HEK293 (cell line): ENCODE data around the gene DAZAP1.
A peak's percentile ranks its signal among the peaks of the same experiment; 100 is the strongest.
"Not testable (repeated sequence)": the region's sequence is repeated elsewhere in the genome, so short reads cannot be mapped to it uniquely, and the experiment has no call there.

Experiments used
- CTCF ChIA-PET: fragments of 350-600 bp; formaldehyde crosslinking; extraction: SDS; loops from one replicate; lab custom pipeline; 2021; ENCODE audit warnings: antibody characterized with exemption; lab: Yijun Ruan, JAX
- POLR2A ChIA-PET: fragments of 300-600 bp; formaldehyde crosslinking; extraction: SDS; loops from one replicate; lab custom pipeline; 2020; ENCODE audit warnings: antibody characterized with exemption, inconsistent platforms; lab: Yijun Ruan, JAX
- H3K27ac ChIP-seq: fragments of 200-500 bp; sonication (Bioruptor generic); 2 replicates; pipeline ENCODE4 v1.5.1; 2014; ENCODE audit warnings: low read depth, low read length, control low read depth, inconsistent platforms; ENCODE audit errors: extremely low read depth
- H3K36me3 ChIP-seq, 2 experiments: fragments of 200-500 bp in 1 of 2; sonication (Bioruptor generic) in 1 of 2; 1 replicate in 1 of 2; 2 replicates in 1 of 2; pipeline ENCODE4 v1.5.1; 2014 to 2017; ENCODE audit warnings: inconsistent platforms in 2 of 2, low read length in 2 of 2; ENCODE audit not compliant: control insufficient read depth in 2 of 2, insufficient read depth in 1 of 2
- H3K4me1 ChIP-seq: fragments of 200-500 bp; sonication (Bioruptor generic); 2 replicates; pipeline ENCODE4 v1.5.1; 2014; ENCODE audit warnings: mild to moderate bottlenecking, low read length, inconsistent platforms; ENCODE audit not compliant: control insufficient read depth, insufficient read depth
- H3K4me3 ChIP-seq: 2 replicates; pipeline ENCODE4 v1.5.1; 2011; ENCODE audit warnings: low read depth, mild to moderate bottlenecking, control low read depth, low read length, moderate library complexity
- H3K9me3 ChIP-seq: fragments of 200-500 bp; sonication (Bioruptor generic); 2 replicates; pipeline ENCODE4 v1.5.1; 2014; ENCODE audit warnings: low read depth, low read length, inconsistent platforms; ENCODE audit not compliant: control insufficient read depth, insufficient read depth
- CTCF ChIP-seq: fragments of 450-650 bp; formaldehyde crosslinking; IDR thresholded peaks from 2 replicates; pipeline ENCODE4 v1.5.1; 2016; ENCODE audit warnings: missing biosample characterization, missing genetic modification characterization
- SCRT2 ChIP-seq: fragments of 450-650 bp; formaldehyde crosslinking; IDR thresholded peaks from 2 replicates; pipeline ENCODE4 v1.5.1; 2016; ENCODE audit warnings: missing biosample characterization, missing genetic modification characterization
- SP2 ChIP-seq: fragments of 450-650 bp; formaldehyde crosslinking; IDR thresholded peaks from 2 replicates; pipeline ENCODE4 v1.5.1; 2016; ENCODE audit warnings: missing biosample characterization, missing genetic modification characterization
- ZFP69B ChIP-seq: fragments of 450-650 bp; formaldehyde crosslinking; IDR thresholded peaks from 2 replicates; pipeline ENCODE4 v1.5.1; 2016; ENCODE audit warnings: missing biosample characterization, missing genetic modification characterization
- ZIC2 ChIP-seq: fragments of 450-650 bp; formaldehyde crosslinking; IDR thresholded peaks from 2 replicates; pipeline ENCODE4 v1.5.1; 2016; ENCODE audit warnings: missing biosample characterization, missing genetic modification characterization
- ZNF146 ChIP-seq: fragments of 450-650 bp; formaldehyde crosslinking; IDR thresholded peaks from 2 replicates; pipeline ENCODE4 v1.5.1; 2016; ENCODE audit warnings: missing biosample characterization, missing genetic modification characterization
- ZNF175 ChIP-seq: fragments of 450-650 bp; formaldehyde crosslinking; IDR thresholded peaks from 2 replicates; pipeline ENCODE4 v1.5.1; 2016; ENCODE audit warnings: missing biosample characterization, missing genetic modification characterization
- ZNF2 ChIP-seq: fragments of 450-650 bp; formaldehyde crosslinking; IDR thresholded peaks from 2 replicates; pipeline ENCODE4 v1.5.1; 2016; ENCODE audit warnings: missing biosample characterization, missing genetic modification characterization
- ZNF341 ChIP-seq: fragments of 450-650 bp; formaldehyde crosslinking; IDR thresholded peaks from 2 replicates; pipeline ENCODE4; 2016; ENCODE audit warnings: low read depth, missing biosample characterization, missing genetic modification characterization
- ZNF449 ChIP-seq: fragments of 450-650 bp; formaldehyde crosslinking; IDR thresholded peaks from 2 replicates; pipeline ENCODE4 v1.5.1; 2017; ENCODE audit warnings: missing biosample characterization, mild to moderate bottlenecking, missing genetic modification characterization, moderate library complexity
- ZNF530 ChIP-seq: fragments of 450-650 bp; formaldehyde crosslinking; IDR thresholded peaks from 2 replicates; pipeline ENCODE4 v1.5.1; 2016; ENCODE audit warnings: low read depth, missing biosample characterization, missing genetic modification characterization
- ZNF548 ChIP-seq: fragments of 450-650 bp; formaldehyde crosslinking; IDR thresholded peaks from 2 replicates; pipeline ENCODE4 v1.5.1; 2016; ENCODE audit warnings: missing biosample characterization, missing genetic modification characterization
- ZNF555 ChIP-seq: fragments of 450-650 bp; formaldehyde crosslinking; conservative IDR thresholded peaks from 2 replicates; pipeline ENCODE4 v1.5.1; 2017; ENCODE audit warnings: missing biosample characterization, mild to moderate bottlenecking, missing genetic modification characterization, inconsistent platforms
- ZNF585B ChIP-seq: fragments of 450-650 bp; formaldehyde crosslinking; IDR thresholded peaks from 2 replicates; pipeline ENCODE4 v1.5.1; 2016; ENCODE audit warnings: missing biosample characterization, missing genetic modification characterization
- ZNF645 ChIP-seq: fragments of 450-650 bp; formaldehyde crosslinking; IDR thresholded peaks from 2 replicates; pipeline ENCODE4; 2016; ENCODE audit warnings: missing biosample characterization, missing genetic modification characterization
- ZNF692 ChIP-seq: fragments of 450-650 bp; formaldehyde crosslinking; IDR thresholded peaks from 2 replicates; pipeline ENCODE4 v1.5.1; 2016; ENCODE audit warnings: missing biosample characterization, missing genetic modification characterization

DAZAP1 gene

GRCh38 chr19:1474011-1474764 lies 66.8 kb downstream of the DAZAP1 start:
- Histone ChIP-seq H3K4me1 (peaks cover 12% of the 10 kb centered on the region), H3K9me3 (no peaks in the 10 kb centered on the region), H3K36me3 (peaks cover 4 to 28% of the 10 kb centered on the region in 2 experiments; a peak in 2 of 3 replicates), H3K27ac (no peak overlapping the region), H3K4me3 (no peak overlapping the region)
- ChIA-PET CTCF (interaction anchor here (0.6 kb wide), 1 partner anchor 171 kb away, joined by 3 read pairs; no protein-coding TSS in a partner anchor), POLR2A (interaction anchor here (0.7 to 2.1 kb wide), 4 partner anchors 9 to 205 kb away, joined by 3 to 5 read pairs (median 4); partner anchors contain the start of genes CIRBP and REEP6)
- no peak for TF ChIP-seq ZNF585B (tag by site-specific recombination)
- peak; percentile 46; the same call in 1 of the 2 replicates for TF ChIP-seq ZIC2 (tag by site-specific recombination)

GRCh38 chr19:1474765-1475351 lies 67.5 kb downstream of the DAZAP1 start:
- peak; percentile 42; the same call in 1 of the 2 replicates for TF ChIP-seq ZNF692 (tag by site-specific recombination)
- TF ChIP-seq ZNF146 (tag by site-specific recombination): no peak
- TF ChIP-seq ZFP69B (tag by site-specific recombination): peak; percentile 41; the same call in 1 of the 2 replicates
- TF ChIP-seq CTCF: 0 out of 2 replicates have a peak, but pooled peaks have one; percentile 10
- peak; percentile 90 for TF ChIP-seq ZNF449 (tag by site-specific recombination)
- Histone ChIP-seq H3K4me1 (peaks cover 12% of the 10 kb centered on the region), H3K9me3 (no peaks in the 10 kb centered on the region), H3K27ac (no peak overlapping the region), H3K4me3 (no peak overlapping the region), H3K36me3 (peaks cover 4 to 28% of the 10 kb centered on the region in 2 experiments; a peak in 2 of 3 replicates)
- ChIA-PET POLR2A (interaction anchor here (1.2 to 2.1 kb wide), 3 partner anchors 16 to 31 kb away, joined by 4 to 5 read pairs (median 4); partner anchors contain the start of gene REEP6), CTCF (no interaction called here)

- H3K9me3 ChIP-seq: no peaks in the 10 kb centered on the region
- no peak overlapping the region for H3K4me3 ChIP-seq
- H3K4me1 ChIP-seq: peaks cover 5% of the 10 kb centered on the region
- CTCF ChIA-PET: no interaction called here
- POLR2A ChIA-PET: interaction anchor here (0.6 to 1.6 kb wide), 4 partner anchors 10 to 1066 kb away, joined by 3 to 4 read pairs (median 4); partner anchors contain the start of gene REEP6
- TF ChIP-seq SCRT2 (no peak), ZNF548 (tag by site-specific recombination) (no peak), ZNF645 (tag by site-specific recombination) (no peak), SP2 (tag by site-specific recombination) (no peak), ZNF175 (no peak), ZNF555 (tag by site-specific recombination) (no peak), ZNF2 (tag by site-specific recombination) (no peak), ZNF530 (no peak), ZNF341 (tag by site-specific recombination) (no peak)
- peaks cover 4 to 28% of the 10 kb centered on the region in 2 experiments; a peak in 2 of 3 replicates for H3K36me3 ChIP-seq
- no peak overlapping the region for H3K27ac ChIP-seq
Measured at GRCh38 chr19:1475751-1476437, 68.5 kb downstream of the DAZAP1 start.

GRCh38 chr19:1477056-1477455 lies 69.7 kb downstream of the DAZAP1 start:
- H3K4me1 ChIP-seq, H3K4me3 ChIP-seq, POLR2A ChIA-PET, H3K9me3 ChIP-seq, H3K27ac ChIP-seq: not testable (repeated sequence)
- CTCF ChIA-PET: interaction anchor here (0.6 to 1.4 kb wide), 3 partner anchors 69 to 420 kb away, joined by 3 to 8 read pairs (median 3); no protein-coding TSS in a partner anchor
- peaks cover 4 to 28% of the 10 kb centered on the region in 2 experiments; a peak in 2 of 3 replicates for H3K36me3 ChIP-seq
